Loucy (cell line): ENCODE data around the gene TTC39C.

Experiments used
- H2AFZ ChIP-seq: fragments of 200-600 bp; sonication (generic); 2 replicates; pipeline ENCODE4 v1.6.0; 2016; ENCODE audit warnings: antibody characterized with exemption, mild to moderate bottlenecking, low read length, moderate library complexity
- H3F3A ChIP-seq: fragments of 200-600 bp; 2 replicates; pipeline ENCODE4 v1.6.0; 2016; ENCODE audit warnings: antibody characterized with exemption, low read depth, mild to moderate bottlenecking
- H3K27me3 ChIP-seq: fragments of 200-600 bp; sonication (generic); 2 replicates; pipeline ENCODE4 v1.6.1; 2014; ENCODE audit warnings: low read length, mild to moderate bottlenecking; ENCODE audit not compliant: insufficient read depth, poor library complexity, severe bottlenecking
- H3K36me3 ChIP-seq: fragments of 200-600 bp; sonication (generic); 2 replicates; pipeline ENCODE4 v1.6.1; 2016; ENCODE audit warnings: low read length; ENCODE audit not compliant: insufficient read depth
- H3K4me1 ChIP-seq: fragments of 200-600 bp; sonication (generic); 2 replicates; pipeline ENCODE4 v1.5.1; 2014; ENCODE audit warnings: low read length, mild to moderate bottlenecking; ENCODE audit not compliant: insufficient read depth, poor library complexity, severe bottlenecking
- H3K4me2 ChIP-seq: fragments of 200-600 bp; sonication (generic); 2 replicates; pipeline ENCODE4 v1.6.0; 2014; ENCODE audit warnings: antibody characterized with exemption, low read length, low read depth, mild to moderate bottlenecking; ENCODE audit not compliant: poor library complexity, severe bottlenecking
- H3K4me3 ChIP-seq: fragments of 200-600 bp; sonication (generic); 2 replicates; pipeline ENCODE4 v1.5.1; 2014; ENCODE audit warnings: low read length, mild to moderate bottlenecking, mixed read lengths; ENCODE audit not compliant: poor library complexity, severe bottlenecking
- H3K79me2 ChIP-seq: fragments of 200-600 bp; sonication (generic); 2 replicates; pipeline ENCODE4 v1.6.1; 2014; ENCODE audit warnings: low read length; ENCODE audit not compliant: insufficient read depth
- H3K9ac ChIP-seq: fragments of 200-600 bp; sonication (generic); 2 replicates; pipeline ENCODE4 v1.6.0; 2014; ENCODE audit warnings: mild to moderate bottlenecking, low read depth, low read length, moderate library complexity; ENCODE audit not compliant: poor library complexity, severe bottlenecking
- H3K9me2 ChIP-seq: fragments of 200-600 bp; sonication (generic); replicated peaks from 2 replicates; pipeline ENCODE4 v1.6.1; 2016; ENCODE audit warnings: low read depth, low read length, mixed read lengths
- H3K9me3 ChIP-seq: fragments of 200-600 bp; sonication (generic); 2 replicates; pipeline ENCODE4 v1.6.1; 2014; ENCODE audit warnings: mild to moderate bottlenecking, antibody characterized with exemption, low read length, low read depth; ENCODE audit not compliant: insufficient read depth
- H4K20me1 ChIP-seq: fragments of 200-600 bp; sonication (generic); 2 replicates; pipeline ENCODE4 v1.6.0; 2014; ENCODE audit warnings: antibody characterized with exemption, low read length, mild to moderate bottlenecking; ENCODE audit not compliant: insufficient read depth, poor library complexity, severe bottlenecking
- CTCF ChIP-seq: fragments of 200-600 bp; sonication (generic); conservative IDR thresholded peaks from 2 replicates; pipeline ENCODE4 v1.5.1; 2014; ENCODE audit warnings: mild to moderate bottlenecking, antibody characterized with exemption, low read length
- EZH2phosphoT487 ChIP-seq: fragments of 200-600 bp; IDR thresholded peaks from 2 replicates; pipeline ENCODE4 v1.6.1; 2018; ENCODE audit warnings: antibody characterized with exemption, mild to moderate bottlenecking, moderate library complexity, borderline replicate concordance

The TTC39C gene

GRCh38 chr18:24052053-24052452, 37.5 kb downstream of the TTC39C start:
- no peaks in the 10 kb centered on the region for H3K9me2 ChIP-seq
- no peaks in the 10 kb centered on the region for H3K36me3 ChIP-seq
- peaks cover 12% of the 10 kb centered on the region for H3K4me1 ChIP-seq
- no peak overlapping the region for H3K9ac ChIP-seq
- H3K79me2 ChIP-seq, result peaks cover 76% of the 10 kb centered on the region
- H3K4me3 ChIP-seq, result no peak overlapping the region
- no peak overlapping the region for H2AFZ ChIP-seq
- H4K20me1 ChIP-seq, result peaks cover 17% of the 10 kb centered on the region
- no peaks in the 10 kb centered on the region for H3K27me3 ChIP-seq
- TF ChIP-seq CTCF (no peak), EZH2phosphoT487 (no peak)
- H3K9me3 ChIP-seq, result no peaks in the 10 kb centered on the region
- no peaks in the 10 kb centered on the region for H3F3A ChIP-seq
- H3K4me2 ChIP-seq, result no peak overlapping the region

GRCh38 chr18:24053211-24053610, 38.7 kb downstream of the TTC39C start:
- H3K27me3 ChIP-seq, result no peaks in the 10 kb centered on the region
- H3K79me2 ChIP-seq, result peaks cover 76% of the 10 kb centered on the region
- no peak overlapping the region for H3K4me2 ChIP-seq
- H3K4me1 ChIP-seq, result peaks cover 12% of the 10 kb centered on the region
- H3F3A ChIP-seq, result no peaks in the 10 kb centered on the region
- H3K9ac ChIP-seq, result no peak overlapping the region
- H2AFZ ChIP-seq, result no peak overlapping the region
- peaks cover 23% of the 10 kb centered on the region for H4K20me1 ChIP-seq
- no peak overlapping the region for H3K4me3 ChIP-seq
- no peaks in the 10 kb centered on the region for H3K9me2 ChIP-seq
- no peaks in the 10 kb centered on the region for H3K9me3 ChIP-seq
- H3K36me3 ChIP-seq, result no peaks in the 10 kb centered on the region
- TF ChIP-seq CTCF, result no peak

- Histone ChIP-seq H3K4me1 (peaks cover 12% of the 10 kb centered on the region), H3K4me2 (no peak overlapping the region), H3F3A (no peaks in the 10 kb centered on the region), H3K9me2 (no peaks in the 10 kb centered on the region), H3K9ac (no peak overlapping the region), H3K9me3 (no peaks in the 10 kb centered on the region), H2AFZ (no peak overlapping the region), H4K20me1 (peaks cover 23% of the 10 kb centered on the region), H3K27me3 (no peaks in the 10 kb centered on the region), H3K79me2 (peaks cover 68% of the 10 kb centered on the region), H3K36me3 (no peaks in the 10 kb centered on the region), H3K4me3 (no peak overlapping the region)
- TF ChIP-seq EZH2phosphoT487, result no peak
- TF ChIP-seq CTCF, result no peak
Measured at GRCh38 chr18:24054130-24054529, 39.6 kb downstream of the TTC39C start.
